OCI-LY1 (cell line): ENCODE results near the gene TANC1.

ENCODE experiments used
- H2AFZ ChIP-seq: fragments of 200-600 bp; sonication (generic), shearing (Covaris generic); 2 replicates; pipeline ENCODE4 v1.6.0; 2014; ENCODE audit warnings: antibody characterized with exemption, mild to moderate bottlenecking, low read length
- H3F3A ChIP-seq: fragments of 200-600 bp; sonication (generic), shearing (Covaris generic); 2 replicates; pipeline ENCODE4 v1.6.0; 2014; ENCODE audit warnings: mild to moderate bottlenecking, antibody characterized with exemption, low read length, moderate library complexity; ENCODE audit not compliant: insufficient read depth
- H3K27ac ChIP-seq: fragments of 200-600 bp; sonication (generic); 2 replicates; pipeline ENCODE4 v1.5.1; 2014; ENCODE audit warnings: low read length, mixed run types, mild to moderate bottlenecking, low read depth; ENCODE audit not compliant: poor library complexity, severe bottlenecking
- H3K27me3 ChIP-seq: fragments of 200-600 bp; sonication (generic); 2 replicates; pipeline ENCODE4 v1.6.0; 2014; ENCODE audit warnings: antibody characterized with exemption, mild to moderate bottlenecking, low read length, moderate library complexity; ENCODE audit not compliant: insufficient read depth
- H3K36me3 ChIP-seq: fragments of 200-600 bp; sonication (generic); 2 replicates; pipeline ENCODE4 v1.6.1; 2014; ENCODE audit warnings: mild to moderate bottlenecking, antibody characterized with exemption, low read length, moderate library complexity, mixed read lengths; ENCODE audit not compliant: insufficient read depth
- H3K4me1 ChIP-seq: fragments of 200-600 bp; sonication (generic); 2 replicates; pipeline ENCODE4 v1.5.1; 2014; ENCODE audit warnings: mild to moderate bottlenecking, low read length, moderate library complexity; ENCODE audit not compliant: insufficient read depth, severe bottlenecking
- H3K4me2 ChIP-seq: fragments of 200-600 bp; sonication (generic), shearing (Covaris generic); 2 replicates; pipeline ENCODE4 v1.6.1; 2014; ENCODE audit warnings: low read length
- H3K4me3 ChIP-seq: fragments of 200-600 bp; sonication (generic); 2 replicates; pipeline ENCODE4 v1.5.1; 2014; ENCODE audit warnings: low read length, low read depth, mild to moderate bottlenecking, mixed read lengths; ENCODE audit not compliant: poor library complexity, severe bottlenecking
- H3K79me2 ChIP-seq: fragments of 200-600 bp; shearing (Covaris generic); 2 replicates; pipeline ENCODE4 v1.6.1; 2016; ENCODE audit warnings: mixed run types, low read length, mixed read lengths; ENCODE audit not compliant: insufficient read depth
- H3K9ac ChIP-seq: fragments of 200-600 bp; sonication (generic), shearing (Covaris generic); 2 replicates; pipeline ENCODE4 v1.6.1; 2014; ENCODE audit warnings: mild to moderate bottlenecking, low read length, mixed read lengths
- H3K9me2 ChIP-seq: fragments of 200-600 bp; sonication (generic), shearing (Covaris generic); 2 replicates; pipeline ENCODE4 v1.6.1; 2014; ENCODE audit warnings: low read depth, mild to moderate bottlenecking, low read length, mixed read lengths
- H3K9me3 ChIP-seq: fragments of 200-600 bp; shearing (Covaris generic); 2 replicates; pipeline ENCODE4 v1.6.1; 2014; ENCODE audit warnings: low read length, mixed read lengths
- H4K20me1 ChIP-seq: fragments of 200-600 bp; sonication (generic), shearing (Covaris generic); 2 replicates; pipeline ENCODE4 v1.6.0; 2016; ENCODE audit warnings: mild to moderate bottlenecking, low read length; ENCODE audit not compliant: insufficient read depth
- EZH2 ChIP-seq: fragments of 200-600 bp; sonication (generic), shearing (Covaris generic); IDR thresholded peaks from 2 replicates; pipeline ENCODE4 v1.8.0; 2017; ENCODE audit warnings: borderline replicate concordance, mixed run types, mild to moderate bottlenecking, antibody characterized with exemption, low read length, moderate library complexity, mixed read lengths
- TF ChIP-seq, protein P1 (sequence below): fragments of 200-600 bp; sonication (generic), shearing (Covaris generic); IDR thresholded peaks from 2 replicates; pipeline ENCODE4 v1.5.1; 2017; ENCODE audit warnings: mild to moderate bottlenecking, antibody characterized with exemption, low read length, moderate library complexity, mixed read lengths

TANC1 gene

DNA sequence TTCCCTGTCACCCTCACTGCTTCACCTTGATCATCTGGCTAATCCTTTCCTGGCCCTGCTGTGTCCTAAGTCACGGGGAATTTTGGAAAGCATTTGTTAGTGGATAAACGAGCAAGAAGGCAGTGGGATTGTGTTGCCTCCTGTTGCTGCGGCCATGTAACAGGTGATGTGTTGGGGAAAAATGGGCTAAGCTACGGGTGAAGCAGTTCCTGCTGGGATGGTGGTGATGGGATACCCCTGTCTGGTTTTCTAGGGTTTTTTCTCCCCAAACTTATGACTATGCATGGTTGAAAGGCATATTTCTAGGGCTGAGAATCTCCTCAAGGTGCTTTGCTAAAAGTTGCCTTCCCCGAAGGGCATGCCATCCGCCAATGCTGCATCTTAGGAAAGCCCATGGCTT lies 249.9 kb downstream of the TANC1 start:
- Histone ChIP-seq H3K79me2 (no peaks in the 10 kb centered on the region), H4K20me1 (no peaks in the 10 kb centered on the region), H3K4me1 (no peaks in the 10 kb centered on the region), H3K9me3 (no peaks in the 10 kb centered on the region), H2AFZ (no peak overlapping the region), H3K27ac (no peak overlapping the region), H3K4me3 (no peak overlapping the region), H3K4me2 (no peak overlapping the region), H3K9ac (no peak overlapping the region), H3K36me3 (no peaks in the 10 kb centered on the region), H3K27me3 (no peaks in the 10 kb centered on the region), H3K9me2 (no peaks in the 10 kb centered on the region), H3F3A (no peaks in the 10 kb centered on the region)
- no peak for TF ChIP-seq EZH2
- TF ChIP-seq, protein P1, sequence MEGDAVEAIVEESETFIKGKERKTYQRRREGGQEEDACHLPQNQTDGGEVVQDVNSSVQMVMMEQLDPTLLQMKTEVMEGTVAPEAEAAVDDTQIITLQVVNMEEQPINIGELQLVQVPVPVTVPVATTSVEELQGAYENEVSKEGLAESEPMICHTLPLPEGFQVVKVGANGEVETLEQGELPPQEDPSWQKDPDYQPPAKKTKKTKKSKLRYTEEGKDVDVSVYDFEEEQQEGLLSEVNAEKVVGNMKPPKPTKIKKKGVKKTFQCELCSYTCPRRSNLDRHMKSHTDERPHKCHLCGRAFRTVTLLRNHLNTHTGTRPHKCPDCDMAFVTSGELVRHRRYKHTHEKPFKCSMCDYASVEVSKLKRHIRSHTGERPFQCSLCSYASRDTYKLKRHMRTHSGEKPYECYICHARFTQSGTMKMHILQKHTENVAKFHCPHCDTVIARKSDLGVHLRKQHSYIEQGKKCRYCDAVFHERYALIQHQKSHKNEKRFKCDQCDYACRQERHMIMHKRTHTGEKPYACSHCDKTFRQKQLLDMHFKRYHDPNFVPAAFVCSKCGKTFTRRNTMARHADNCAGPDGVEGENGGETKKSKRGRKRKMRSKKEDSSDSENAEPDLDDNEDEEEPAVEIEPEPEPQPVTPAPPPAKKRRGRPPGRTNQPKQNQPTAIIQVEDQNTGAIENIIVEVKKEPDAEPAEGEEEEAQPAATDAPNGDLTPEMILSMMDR, result no peak

DNA sequence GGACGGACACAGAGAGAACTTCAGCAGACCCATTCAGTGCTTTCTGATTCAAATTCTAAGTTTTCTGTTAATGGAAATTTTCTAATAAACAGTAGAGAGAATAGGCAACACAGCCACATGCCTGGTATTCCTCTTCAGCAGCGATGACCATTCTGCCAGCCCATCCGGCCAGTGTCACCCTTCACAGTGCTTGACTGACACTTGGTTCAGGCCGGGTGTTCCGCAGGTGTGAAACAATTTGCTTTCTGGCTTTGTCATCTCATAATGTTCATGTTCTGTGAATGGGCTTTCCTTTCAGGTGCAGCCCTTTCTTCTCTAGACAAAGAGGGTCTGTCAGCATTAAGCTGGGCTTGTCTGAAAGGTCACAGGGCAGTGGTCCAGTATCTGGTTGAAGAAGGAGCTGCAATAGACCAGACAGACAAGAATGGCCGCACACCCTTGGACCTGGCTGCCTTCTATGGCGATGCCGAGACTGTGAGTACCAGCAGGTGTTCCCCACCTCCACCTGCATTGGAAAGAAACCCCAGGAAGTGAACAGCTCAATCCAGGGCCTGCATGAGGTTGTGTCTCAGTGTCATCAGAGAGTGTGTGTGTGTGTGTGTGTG lies 251.1 kb downstream of the TANC1 start:
- Histone ChIP-seq H3K4me1 (no peaks in the 10 kb centered on the region), H3K4me3 (no peak overlapping the region), H3K36me3 (no peaks in the 10 kb centered on the region), H3K4me2 (no peak overlapping the region), H3F3A (no peaks in the 10 kb centered on the region), H2AFZ (no peak overlapping the region), H3K27ac (no peak overlapping the region), H4K20me1 (no peaks in the 10 kb centered on the region), H3K9me3 (no peaks in the 10 kb centered on the region), H3K9ac (no peak overlapping the region), H3K27me3 (no peaks in the 10 kb centered on the region), H3K79me2 (no peaks in the 10 kb centered on the region), H3K9me2 (no peaks in the 10 kb centered on the region)
- TF ChIP-seq, protein P1, result no peak
- TF ChIP-seq EZH2, result no peak

DNA sequence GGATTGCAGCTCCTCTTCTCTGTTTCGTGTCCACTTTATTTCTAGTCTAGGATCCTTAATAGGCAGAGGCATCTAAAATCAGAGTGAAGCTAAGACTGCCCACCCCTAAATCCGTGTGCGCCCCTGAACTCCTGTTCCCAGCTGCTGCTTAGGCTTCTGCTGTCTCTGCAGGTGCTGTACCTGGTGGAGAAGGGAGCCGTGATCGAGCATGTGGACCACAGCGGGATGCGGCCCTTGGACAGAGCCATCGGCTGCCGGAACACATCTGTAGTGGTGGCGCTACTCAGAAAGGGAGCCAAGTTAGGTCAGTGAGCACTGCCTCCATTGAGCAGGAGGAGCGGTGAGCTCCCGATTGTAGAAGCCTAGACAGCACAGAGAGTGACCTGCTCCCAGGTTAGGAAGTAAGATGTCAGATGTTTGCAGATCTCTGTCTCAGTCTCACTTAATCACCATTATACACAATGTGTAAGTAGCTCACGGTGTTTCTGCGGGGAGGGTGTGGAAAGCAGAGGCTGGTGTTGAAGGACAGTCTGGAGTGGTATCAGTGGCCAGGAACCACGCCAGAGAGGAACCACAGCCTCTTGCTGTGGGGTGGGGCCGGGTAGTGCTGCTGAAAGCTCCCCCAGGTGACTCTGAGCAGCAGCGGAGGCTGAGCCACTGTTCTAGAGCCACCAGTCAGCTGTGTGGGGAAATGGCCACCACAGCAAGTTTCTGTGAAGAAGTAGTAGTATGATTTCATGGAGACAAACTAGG lies 255.8 kb downstream of the TANC1 start:
- Histone ChIP-seq H3K4me1 (peaks cover 14% of the 10 kb centered on the region), H3K9me2 (no peaks in the 10 kb centered on the region), H3K27ac (no peak overlapping the region), H3K9me3 (no peaks in the 10 kb centered on the region), H3K9ac (no peak overlapping the region), H3K27me3 (no peaks in the 10 kb centered on the region), H2AFZ (no peak overlapping the region), H3K4me3 (no peak overlapping the region), H3F3A (no peaks in the 10 kb centered on the region), H4K20me1 (no peaks in the 10 kb centered on the region), H3K79me2 (no peaks in the 10 kb centered on the region), H3K36me3 (no peaks in the 10 kb centered on the region), H3K4me2 (no peak overlapping the region)
- TF ChIP-seq EZH2, result no peak
- TF ChIP-seq, protein P1, result no peak
